Neutrophil (primary cell): ENCODE data around the gene NUMB.

Experiments used
- H3K27ac ChIP-seq: fragments of 200-600 bp; sonication (generic); 2 replicates; pipeline ENCODE4 v1.5.1; 2016; ENCODE audit warnings: mild to moderate bottlenecking, moderate library complexity
- H3K27me3 ChIP-seq: fragments of 200-600 bp; sonication (generic); 2 replicates; pipeline ENCODE4 v1.6.0; 2016; ENCODE audit warnings: mild to moderate bottlenecking
- H3K36me3 ChIP-seq: fragments of 200-600 bp; sonication (generic); 2 replicates; pipeline ENCODE4 v1.5.1; 2017
- H3K4me1 ChIP-seq, 2 experiments: fragments of 200-600 bp in 1 of 2; sonication (generic) in 1 of 2; 1 replicate in 1 of 2; 2 replicates in 1 of 2; pipeline versions ENCODE4 v1.5.1 to v1.6.1; 2013 to 2016; ENCODE audit warnings: low read depth in 1 of 2, low read length in 1 of 2, mild to moderate bottlenecking in 1 of 2, moderate library complexity in 1 of 2; ENCODE audit not compliant: control insufficient read depth in 1 of 2, insufficient read depth in 1 of 2
- H3K4me3 ChIP-seq, 2 experiments: fragments of 200-600 bp in 1 of 2; sonication (generic) in 1 of 2; 1 replicate in 1 of 2; 2 replicates in 1 of 2; pipeline ENCODE4 v1.5.1; 2013 to 2016; ENCODE audit warnings: low read depth in 1 of 2, low read length in 1 of 2, mild to moderate bottlenecking in 1 of 2, moderate library complexity in 1 of 2
- H3K9me3 ChIP-seq: fragments of 200-600 bp; sonication (generic); 2 replicates; pipeline ENCODE4 v1.5.1; 2016
- TF ChIP-seq, protein P1 (sequence below): fragments of 200-600 bp; sonication (generic); IDR thresholded peaks from 2 replicates; pipeline ENCODE4 v1.5.1; 2016; ENCODE audit warnings: antibody characterized with exemption

The NUMB gene

GRCh38 chr14:73381380-73382013 is 76.8 kb downstream of the NUMB start:
- Histone ChIP-seq H3K27me3 (no peaks in the 10 kb centered on the region), H3K27ac (no peak overlapping the region), H3K36me3 (peaks cover 12% of the 10 kb centered on the region), H3K4me1 (peaks cover 4 to 6% of the 10 kb centered on the region in 2 experiments), H3K4me3 (no peak overlapping the region), H3K9me3 (no peaks in the 10 kb centered on the region)
- TF ChIP-seq, protein P1, sequence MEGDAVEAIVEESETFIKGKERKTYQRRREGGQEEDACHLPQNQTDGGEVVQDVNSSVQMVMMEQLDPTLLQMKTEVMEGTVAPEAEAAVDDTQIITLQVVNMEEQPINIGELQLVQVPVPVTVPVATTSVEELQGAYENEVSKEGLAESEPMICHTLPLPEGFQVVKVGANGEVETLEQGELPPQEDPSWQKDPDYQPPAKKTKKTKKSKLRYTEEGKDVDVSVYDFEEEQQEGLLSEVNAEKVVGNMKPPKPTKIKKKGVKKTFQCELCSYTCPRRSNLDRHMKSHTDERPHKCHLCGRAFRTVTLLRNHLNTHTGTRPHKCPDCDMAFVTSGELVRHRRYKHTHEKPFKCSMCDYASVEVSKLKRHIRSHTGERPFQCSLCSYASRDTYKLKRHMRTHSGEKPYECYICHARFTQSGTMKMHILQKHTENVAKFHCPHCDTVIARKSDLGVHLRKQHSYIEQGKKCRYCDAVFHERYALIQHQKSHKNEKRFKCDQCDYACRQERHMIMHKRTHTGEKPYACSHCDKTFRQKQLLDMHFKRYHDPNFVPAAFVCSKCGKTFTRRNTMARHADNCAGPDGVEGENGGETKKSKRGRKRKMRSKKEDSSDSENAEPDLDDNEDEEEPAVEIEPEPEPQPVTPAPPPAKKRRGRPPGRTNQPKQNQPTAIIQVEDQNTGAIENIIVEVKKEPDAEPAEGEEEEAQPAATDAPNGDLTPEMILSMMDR: no peak

DNA sequence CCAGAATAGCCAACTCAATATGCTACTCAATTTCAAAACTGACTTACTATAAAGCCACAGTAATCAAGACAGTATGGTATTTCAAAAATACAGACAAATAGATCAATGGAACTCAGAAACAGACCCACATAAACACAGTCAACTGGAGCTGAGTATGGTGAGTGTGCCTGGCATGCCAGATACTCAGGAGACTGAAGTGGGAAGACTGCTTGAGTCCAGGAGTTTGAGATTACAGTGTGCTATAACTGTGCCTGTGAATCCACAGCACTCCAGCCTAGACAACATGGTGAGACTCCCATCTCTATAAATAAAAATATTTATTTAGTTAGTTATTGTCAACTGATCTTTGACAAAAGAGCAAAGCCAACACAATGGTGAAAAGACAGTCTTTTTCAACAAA is 81.8 kb downstream of the NUMB start:
- TF ChIP-seq, protein P1: no peak
- Histone ChIP-seq H3K27me3 (no peaks in the 10 kb centered on the region), H3K36me3 (peaks cover 14% of the 10 kb centered on the region), H3K4me1 (peaks cover 6 to 11% of the 10 kb centered on the region in 2 experiments), H3K9me3 (no peaks in the 10 kb centered on the region), H3K4me3 (no peak overlapping the region), H3K27ac (no peak overlapping the region)

GRCh38 chr14:73375861-73376260 is 82.5 kb downstream of the NUMB start:
- peaks cover 0 to 7% of the 10 kb centered on the region in 2 experiments for H3K4me1 ChIP-seq
- no peak overlapping the region for H3K27ac ChIP-seq
- TF ChIP-seq, protein P1: no peak
- no peak overlapping the region for H3K4me3 ChIP-seq
- H3K36me3 ChIP-seq: peaks cover 20% of the 10 kb centered on the region
- H3K27me3 ChIP-seq: no peaks in the 10 kb centered on the region
- no peaks in the 10 kb centered on the region for H3K9me3 ChIP-seq

DNA sequence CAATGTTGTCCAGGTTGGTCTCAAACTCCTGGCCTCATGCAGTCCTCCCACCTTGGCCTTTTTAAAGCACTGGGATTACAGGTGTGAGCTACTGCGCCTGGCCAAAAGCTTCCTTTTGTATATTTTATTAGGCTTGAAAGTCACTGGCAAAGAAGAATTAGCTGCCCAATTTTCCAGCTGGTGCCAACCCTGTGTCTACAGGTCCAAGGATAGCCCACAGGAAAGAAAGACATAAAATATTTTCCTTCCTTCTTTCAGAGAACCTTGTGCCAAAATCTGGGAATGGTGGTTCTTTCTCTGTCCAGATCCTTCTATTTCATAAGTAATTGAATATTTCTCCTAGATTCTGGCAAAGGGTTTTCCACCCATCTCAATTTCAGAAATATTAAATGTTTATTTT is 84.1 kb downstream of the NUMB start:
- H3K4me3 ChIP-seq: no peak overlapping the region
- H3K27ac ChIP-seq: no peak overlapping the region
- no peaks in the 10 kb centered on the region for H3K27me3 ChIP-seq
- peaks cover 18% of the 10 kb centered on the region for H3K36me3 ChIP-seq
- H3K9me3 ChIP-seq: no peaks in the 10 kb centered on the region
- TF ChIP-seq, protein P1: no peak
- peaks cover 3 to 11% of the 10 kb centered on the region in 2 experiments for H3K4me1 ChIP-seq

DNA sequence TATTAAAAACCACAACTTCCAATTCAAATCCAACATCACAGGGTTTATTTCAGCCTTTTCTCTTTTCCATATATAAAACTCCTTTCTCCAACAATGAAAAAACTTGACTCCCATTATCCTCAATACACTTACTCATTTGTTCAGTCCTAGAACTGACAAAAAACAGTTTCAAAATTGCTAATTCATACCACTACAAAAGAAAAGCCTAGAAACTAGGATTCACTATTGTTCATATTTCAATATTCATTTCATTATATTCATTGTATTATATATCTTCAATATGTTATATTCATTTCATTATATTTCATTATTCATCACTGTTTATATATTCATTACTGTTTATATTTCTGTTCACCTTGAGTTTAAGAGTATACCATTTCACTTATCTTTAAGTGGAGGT is 85.8 kb downstream of the NUMB start:
- no peaks in the 10 kb centered on the region for H3K27me3 ChIP-seq

More for the DNA sequence above, 85.8 kb downstream of the NUMB start:
- Histone ChIP-seq H3K4me1 (peaks cover 3 to 11% of the 10 kb centered on the region in 2 experiments), H3K36me3 (peaks cover 15% of the 10 kb centered on the region), H3K4me3 (no peak overlapping the region), H3K9me3 (no peaks in the 10 kb centered on the region), H3K27ac (no peak overlapping the region)
- TF ChIP-seq, protein P1: no peak
